Activated effector memory CD4-positive, alpha-beta T cell treated with anti-CD3 and anti-CD28 coated beads, Interleukin-2, amount 50 U/mL, for 16 hours (primary cell): Measurements from ENCODE around the gene LUC7L.
"Not testable (repeated sequence)": the region's sequence is repeated elsewhere in the genome, so short reads cannot be mapped to it uniquely, and the experiment has no call there.

Experiments used
- DNase-seq: peaks from one replicate; pipeline ENCODE4 v3.0.0-alpha.2; 2020

LUC7L gene

DNA sequence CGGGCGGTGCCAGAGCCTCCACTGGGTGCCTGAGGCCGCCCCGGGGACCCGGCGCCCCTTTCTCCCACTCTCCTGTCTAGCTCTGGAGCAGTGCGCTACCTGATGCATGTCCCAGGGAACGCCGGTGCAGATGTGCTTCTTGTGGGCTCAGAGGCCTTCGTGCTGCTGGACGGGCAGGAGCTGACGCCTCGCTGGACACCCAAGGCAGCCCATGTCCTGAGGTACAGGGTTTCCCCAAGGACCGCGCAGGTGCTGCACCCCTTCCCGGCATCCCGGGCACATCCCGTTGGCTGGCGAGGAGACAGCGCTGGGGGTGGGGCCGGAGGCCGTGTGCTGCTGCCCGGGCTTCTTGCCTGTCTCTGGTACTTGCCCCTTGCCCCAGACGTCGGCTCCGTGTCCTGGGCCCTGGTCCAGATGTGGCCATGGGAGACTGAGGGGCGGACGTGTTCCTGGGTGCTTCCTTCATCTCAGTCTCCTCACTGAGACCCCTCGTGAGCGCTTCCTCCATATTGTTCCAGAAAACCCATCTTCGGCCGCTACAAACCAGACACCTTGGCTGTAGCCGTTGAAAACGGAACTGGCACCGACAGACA is 34.0 kb upstream of the LUC7L start:
- no peak for DNase-seq

DNA sequence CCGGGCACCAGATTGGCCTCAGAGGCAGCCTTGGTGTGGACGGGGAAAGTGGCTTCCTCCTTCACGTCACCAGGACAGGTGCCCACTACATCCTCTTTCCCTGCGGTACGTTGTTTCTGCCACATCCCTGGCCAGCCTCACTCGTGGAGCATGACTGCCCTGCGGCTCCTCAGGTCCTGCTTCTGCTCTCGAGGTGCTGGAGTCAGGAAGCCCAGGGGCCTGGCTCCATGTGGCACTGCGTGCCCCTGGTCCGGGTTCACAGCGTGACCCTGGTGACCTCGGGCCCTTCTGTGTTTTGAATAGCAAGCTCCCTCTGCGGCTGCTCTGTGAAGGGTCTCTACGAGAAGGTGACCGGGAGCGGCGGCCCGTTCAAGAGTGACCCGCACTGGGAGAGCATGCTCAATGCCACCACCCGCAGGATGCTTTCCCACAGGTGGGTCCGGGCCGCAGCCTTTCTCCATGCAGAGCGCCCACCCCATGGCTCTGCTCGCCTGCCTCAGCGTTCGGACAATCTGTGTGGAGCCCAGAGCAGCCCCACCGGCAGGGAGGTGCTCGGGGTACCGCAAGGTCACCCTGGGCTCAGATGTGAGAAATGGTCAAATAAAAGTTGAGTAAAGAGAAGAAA is 33.0 kb upstream of the LUC7L start:
- no peak for DNase-seq

DNA sequence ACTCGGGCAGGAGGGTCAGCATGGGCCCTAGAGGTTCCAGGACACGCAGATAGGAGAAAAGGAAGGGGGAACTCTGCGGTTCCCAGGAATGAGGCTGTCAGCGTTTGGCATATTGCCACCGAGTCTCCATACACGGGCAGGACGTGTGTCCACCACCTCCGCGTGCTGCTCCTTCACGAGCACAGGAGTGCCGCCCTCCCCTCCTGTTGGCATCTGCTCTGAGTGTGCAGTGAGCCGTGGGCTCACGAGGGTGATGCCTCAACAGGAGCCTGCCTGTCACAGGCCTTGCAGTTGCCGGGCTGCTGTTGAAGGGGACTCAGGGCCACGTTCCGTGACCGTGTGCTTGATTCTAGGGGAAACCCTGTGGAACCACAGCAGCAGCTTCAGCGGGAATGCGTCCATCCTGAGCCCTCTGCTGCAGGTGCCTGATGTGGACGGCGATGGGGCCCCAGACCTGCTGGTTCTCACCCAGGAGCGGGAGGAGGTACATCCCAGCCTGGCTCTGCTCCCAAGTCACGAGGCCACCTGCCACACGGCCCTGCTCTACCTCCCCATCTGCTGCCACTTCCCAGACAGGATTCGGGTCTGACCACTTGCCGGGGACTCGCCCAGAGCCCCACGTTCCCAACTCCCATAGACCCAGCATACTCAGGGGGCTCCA is 31.9 kb upstream of the LUC7L start:
- DNase-seq = no peak

DNA sequence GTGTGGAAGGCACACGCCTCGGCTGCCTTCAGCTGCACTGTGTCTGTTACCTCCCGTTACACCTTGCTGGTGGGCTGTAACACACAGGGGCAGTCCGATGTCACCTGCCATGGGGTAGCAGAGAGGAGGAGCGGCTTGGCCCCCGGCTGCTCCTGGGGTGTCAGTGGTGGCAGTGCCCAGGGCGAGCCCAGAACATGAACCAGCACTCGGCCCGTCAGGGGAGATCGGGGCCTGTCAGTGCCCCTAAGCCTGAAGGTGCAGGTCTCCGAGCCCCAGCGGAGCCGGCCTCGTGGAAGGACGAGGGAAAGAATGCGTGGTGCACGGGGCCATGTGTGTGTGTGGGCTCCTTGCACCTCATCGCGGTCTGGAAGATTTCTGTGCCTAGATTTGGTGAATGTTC is 31.1 kb upstream of the LUC7L start:
- no peak for DNase-seq

DNA sequence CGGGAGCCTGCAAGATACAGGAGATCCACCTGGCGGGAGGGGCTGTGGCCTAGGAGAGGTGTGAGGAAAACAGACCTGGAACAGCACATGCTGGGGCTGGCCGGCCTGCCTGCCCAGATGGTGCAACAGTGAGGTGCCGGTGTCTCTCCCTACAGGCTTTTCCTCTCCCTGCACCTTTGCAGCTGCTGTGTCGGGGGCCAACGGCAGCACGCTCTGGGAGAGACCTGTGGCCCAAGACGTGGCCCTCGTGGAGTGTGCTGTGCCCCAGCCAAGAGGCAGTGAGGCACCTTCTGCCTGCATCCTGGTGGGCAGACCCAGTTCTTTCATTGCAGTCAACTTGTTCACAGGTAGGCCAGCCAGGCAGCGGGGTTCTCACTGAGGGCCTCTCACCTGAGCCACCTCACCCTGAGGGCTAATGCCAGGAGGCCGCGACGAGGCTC is 30.6 kb upstream of the LUC7L start:
- no peak for DNase-seq

DNA sequence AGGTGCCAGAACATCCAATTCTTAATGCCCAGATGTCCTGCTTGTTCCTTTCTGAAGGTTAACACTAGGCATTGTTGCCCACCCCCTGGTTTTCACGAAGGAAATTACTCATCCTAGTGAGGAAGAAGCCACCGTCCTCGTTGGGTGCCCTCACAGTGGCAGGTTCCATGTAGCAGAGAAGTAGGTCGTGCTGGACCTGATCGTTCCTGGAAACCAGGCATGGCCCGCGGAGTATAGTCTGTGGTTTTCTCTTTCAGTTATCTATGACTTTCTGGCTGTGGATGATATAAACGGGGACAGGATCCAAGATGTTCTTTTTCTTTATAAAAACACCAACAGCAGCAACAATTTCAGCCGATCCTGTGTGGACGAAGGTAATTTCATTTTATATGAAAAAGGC is 30.0 kb upstream of the LUC7L start:
- DNase-seq = no peak

DNA sequence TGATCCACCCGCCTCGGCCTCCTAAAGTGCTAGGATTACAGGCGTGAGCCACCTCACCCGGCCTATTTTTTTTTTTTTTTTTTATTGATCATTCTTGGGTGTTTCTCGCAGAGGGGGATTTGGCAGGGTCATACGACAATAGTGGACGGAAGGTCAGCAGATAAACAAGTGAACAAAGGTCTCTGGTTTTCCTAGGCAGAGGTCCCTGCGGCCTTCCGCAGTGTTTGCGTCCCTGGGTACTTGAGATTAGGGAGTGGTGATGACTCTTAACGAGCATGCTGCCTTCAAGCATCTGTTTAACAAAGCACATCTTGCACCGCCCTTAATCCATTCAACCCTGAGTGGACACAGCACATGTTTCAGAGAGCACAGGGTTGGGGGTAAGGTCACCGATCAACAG is 28.8 kb upstream of the LUC7L start:
- DNase-seq = not testable (repeated sequence)

DNA sequence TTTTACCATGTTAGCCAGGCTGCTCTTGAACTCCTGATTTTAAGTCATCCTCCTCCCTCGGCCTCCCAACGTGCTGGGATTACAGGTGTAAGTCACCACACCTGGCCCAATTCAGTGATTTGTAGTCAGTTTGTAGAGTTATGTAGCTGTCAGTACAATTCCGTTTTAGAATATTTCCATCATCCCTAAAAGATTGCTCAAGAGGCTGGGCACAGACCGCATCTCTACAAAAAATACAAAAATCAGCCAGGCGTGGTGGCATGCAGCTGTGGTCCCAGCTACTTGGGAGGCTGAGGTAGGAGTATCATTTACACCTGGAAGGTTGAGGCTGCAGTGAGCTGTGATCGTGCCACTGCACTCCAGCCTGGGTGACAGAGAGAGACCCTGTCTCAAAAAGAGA is 25.9 kb upstream of the LUC7L start:
- DNase-seq = no peak

DNA sequence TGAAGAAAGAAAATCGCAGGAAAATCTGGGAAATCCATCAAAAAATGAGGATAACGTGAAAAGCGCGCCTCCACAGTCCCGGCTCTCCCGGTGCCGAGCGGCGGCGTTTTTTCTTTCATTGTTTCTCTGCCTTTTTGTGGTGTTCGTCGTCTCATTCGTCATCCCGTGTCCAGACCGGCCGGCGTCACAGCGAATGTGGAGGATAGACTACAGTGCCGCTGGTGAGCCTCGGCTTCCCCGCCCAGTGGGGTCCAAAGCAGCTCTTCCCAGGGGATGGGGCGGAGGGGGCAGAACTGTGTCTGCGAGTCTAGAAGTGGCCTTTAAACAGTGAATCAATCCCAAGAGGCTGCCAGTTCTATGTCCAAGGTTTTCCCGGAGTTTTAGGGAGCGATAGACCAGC is 25.2 kb upstream of the LUC7L start:
- no peak for DNase-seq

DNA sequence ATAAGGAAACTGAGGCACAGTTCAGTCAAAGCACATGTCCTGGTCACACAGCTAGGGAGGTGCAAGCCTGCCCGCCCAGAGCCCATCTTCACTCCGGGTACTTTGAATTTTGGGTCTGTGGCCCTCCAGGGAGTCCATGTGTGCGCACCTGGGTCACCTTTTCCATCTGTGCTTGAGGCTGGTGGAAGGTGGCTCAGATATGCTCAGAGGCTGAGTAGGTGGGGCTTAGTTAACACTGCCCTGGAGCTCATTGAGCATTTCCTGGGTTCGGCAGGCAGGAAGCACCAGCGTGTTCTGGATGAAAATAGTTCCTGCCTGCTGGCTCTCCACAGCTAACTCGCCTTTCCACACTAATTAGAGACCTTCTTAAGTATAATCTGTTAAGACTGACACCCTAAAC is 24.6 kb upstream of the LUC7L start:
- DNase-seq = no peak

DNA sequence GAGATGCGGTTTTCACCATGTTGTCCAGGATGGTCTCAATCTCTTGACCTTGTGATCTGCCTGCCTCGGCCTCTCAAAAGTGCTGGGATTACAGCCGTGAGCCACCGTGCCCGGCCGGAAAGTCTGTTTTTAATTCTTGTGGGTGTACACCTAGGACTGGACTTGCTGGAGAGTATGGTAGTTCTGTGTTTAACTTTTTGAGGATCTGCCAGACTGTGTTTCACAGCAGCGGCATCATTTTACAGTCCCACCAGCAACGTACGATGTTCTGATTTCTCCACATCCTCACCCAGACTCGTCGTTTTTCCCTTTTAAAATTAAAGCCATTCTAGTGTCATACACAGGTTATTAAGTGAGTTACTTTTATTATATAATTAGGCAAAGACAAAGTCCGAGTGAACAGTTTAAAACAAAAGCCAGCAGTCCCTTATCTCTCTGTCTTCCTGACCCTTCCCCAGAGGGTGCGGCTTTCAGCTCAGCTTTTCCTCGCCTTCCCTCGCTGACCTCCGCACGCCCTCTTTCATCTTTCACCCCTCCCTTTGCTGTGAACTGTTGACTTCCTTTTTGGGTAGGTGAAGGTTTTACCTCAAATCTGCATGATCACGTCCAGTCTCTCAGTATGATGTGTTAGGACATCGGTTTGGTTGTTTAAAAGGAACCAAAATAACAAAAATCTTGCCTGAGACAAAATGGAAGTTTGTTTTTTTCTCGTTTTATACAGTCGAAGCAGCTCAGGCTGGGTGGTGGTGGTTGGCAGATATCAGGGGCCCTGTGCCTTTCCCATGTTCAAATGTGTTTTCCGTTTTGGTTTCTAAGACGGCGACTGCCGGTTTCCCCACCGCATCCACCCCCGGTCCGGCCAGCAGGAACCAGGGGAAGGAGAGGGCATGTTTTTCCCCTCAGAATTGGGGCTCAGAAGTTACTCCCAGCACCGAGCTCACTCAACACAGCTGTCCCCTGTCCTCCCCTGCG is 23.4 kb upstream of the LUC7L start:
- peak; percentile 72 for DNase-seq

DNA sequence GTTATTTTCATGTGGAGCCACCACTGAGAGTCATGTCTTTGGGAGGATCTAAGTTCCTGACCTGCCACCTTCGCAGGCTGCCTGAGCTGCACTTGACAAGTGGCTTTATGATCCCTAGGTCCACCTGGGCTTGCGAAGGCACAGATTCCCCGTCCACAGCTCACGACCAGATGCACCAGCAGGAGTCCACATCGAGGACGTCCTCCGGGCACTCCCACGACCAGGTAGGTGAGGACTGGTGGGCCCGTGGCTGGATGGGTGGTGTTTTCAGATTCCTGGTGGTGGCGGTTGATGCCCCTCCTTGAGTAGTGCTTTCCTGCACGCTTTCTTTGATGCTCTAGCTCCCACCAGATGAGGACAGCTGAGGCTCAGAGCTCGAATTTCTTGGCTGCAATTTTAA is 20.2 kb upstream of the LUC7L start:
- no peak for DNase-seq

DNA sequence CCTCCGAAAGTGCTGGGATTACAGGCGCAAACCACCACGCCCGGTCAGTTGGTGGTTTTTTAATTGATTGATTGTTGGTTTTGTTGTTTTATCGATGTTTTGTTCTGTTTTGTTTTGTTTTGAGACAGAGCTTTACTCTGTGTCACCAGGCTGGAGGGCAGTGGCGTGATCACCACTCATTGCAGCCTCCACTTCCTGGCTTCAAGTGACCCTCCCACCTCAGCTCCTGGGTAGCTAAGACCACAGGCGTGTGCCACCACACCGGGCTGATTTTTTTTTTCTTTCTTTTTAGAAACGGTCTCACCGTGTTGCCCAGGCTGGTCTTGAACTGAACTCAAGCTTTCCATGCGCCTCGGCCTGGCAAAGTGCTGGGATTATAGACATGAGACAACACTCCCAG is 17.8 kb upstream of the LUC7L start:
- DNase-seq = no peak

DNA sequence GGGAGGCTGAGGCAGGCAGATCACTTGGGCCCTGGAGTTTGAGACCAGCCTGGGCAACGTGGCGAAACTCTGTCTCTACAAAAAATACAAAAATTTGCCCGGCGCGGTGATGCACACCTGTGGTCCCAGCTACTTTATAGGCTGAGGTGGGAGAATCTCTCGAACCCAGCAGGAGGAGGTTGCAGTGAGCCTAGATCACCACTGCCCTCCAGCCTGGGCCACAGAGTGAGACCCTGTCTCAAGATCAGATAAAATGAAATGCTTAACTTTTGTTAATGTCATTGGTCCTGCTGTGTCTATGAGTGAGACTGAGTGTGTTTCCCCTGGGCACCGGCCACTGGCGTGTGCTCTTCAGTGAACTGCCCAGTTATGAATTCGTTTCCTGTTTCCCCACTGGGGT is 15.9 kb upstream of the LUC7L start:
- DNase-seq = no peak

DNA sequence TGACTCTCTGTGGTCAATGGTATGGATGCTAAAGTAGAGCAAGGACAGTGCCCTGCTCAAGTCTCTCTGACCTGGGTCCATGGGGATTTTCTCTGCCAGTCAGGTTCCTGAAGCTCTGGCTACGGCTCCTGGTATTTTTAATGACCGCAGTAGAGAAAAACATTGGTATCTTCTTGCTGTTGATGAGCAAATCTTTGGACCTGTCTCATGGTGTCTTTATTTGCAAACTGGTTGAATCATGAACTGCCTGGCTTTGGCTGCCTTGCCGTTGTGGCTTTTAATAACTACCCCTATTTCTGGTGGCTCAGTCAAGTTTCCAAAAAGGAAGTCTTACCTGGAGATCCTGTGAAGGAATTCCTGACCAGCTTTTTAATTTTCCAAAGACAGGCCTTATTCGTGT is 14.1 kb upstream of the LUC7L start:
- DNase-seq = no peak

DNA sequence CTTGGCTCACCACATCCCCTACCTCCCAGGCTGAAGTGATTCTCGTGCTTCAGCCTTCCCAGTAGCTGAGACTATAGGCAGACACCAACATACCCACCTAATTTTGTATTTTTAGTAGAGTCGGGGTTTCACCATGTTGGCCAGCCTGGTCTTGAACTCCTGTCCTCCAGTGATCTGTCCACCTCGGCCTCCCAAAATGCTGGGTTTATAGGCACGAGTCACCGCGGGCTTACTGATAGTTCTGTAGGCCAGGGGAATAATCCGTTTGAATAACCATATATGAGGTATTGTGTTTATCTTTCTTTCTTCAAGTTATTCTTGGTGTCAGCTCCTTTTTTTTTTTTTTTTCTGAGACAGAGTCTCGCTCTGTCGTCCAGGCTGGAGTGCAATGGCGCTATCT is 13.0 kb upstream of the LUC7L start:
- no peak for DNase-seq

DNA sequence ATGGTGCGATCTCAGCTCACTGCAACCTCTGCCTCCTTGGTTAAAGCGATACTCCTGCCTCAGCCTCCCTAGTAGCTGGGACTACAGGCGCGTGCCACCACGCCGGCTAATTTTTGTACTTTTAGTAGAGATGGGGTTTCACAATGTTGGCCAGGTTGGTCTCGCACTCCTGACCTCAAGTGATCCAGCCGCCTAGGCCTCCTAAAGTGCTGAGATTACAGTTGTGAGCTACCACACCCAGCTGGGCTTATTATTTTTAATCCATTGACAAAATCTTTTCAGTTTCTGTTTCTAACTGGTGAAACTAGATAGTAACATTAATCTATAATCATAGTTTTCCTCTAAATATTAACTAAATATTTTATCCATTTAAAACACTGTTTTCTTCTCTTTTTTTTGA is 11.3 kb upstream of the LUC7L start:
- no peak for DNase-seq

DNA sequence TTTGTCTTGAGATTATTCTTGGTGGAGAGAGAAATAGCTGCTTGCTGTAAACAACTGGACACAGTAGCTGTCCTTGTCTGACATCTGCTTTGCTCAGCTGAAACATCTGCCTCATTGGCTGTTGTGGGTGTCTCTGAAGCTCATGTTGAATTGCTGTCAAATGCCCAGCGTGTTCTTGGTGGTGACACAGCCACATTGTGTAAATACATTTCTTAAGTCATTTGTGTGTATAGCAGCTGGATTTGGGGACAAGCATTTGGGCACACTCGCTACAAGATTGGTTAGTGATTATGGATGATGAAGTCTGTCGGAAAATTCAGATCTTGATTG is 10.7 kb upstream of the LUC7L start:
- DNase-seq = no peak

DNA sequence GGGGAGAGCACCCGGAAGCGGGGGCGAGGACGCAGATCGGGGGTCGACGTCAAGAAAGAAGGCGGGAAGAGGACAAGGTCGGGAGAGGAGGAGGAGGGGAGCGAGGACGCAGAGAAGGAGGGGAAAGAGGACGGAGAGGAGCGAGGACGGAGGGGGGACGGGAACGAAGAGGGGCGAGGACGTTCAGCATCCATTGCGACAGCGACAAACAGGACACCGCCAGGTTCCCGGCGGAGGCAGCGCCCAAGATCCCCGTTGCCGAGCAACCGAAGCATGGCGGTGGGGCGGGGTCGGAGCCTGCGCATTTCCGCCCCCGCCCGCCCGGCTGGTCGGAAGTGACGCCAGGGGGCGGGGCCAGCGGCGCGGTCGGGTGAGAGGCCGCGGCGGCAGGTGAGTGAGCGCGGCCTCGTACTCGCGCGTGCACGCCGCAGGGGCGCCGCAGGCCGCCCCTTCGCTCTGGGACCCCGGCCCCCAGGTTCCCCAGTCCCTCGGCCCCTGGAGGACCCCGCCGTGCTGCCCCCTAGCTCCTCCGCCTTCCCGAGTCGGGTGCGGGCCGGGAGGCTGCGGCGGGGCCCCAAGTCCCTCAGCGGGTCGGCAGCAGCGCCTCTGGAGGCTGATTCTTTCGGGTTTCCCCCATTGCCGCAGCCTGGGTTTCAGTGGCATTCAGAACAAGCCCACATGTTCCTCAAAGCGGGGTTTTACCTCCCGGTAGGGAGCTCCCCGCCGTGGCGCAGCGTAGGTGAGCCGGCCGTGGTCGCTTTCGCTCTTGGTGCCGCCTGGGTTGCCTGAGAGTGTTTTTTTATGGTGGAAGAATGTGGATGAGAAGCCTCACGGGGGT is 5.4 kb upstream of the LUC7L start, which contains the start of gene FAM234A:
FAM234A (plus strand) TSS at position 354 of the 838 bp plus-strand sequence. CDS start 19,593 bp downstream, outside the sequence.
- DNase-seq = peak; percentile 98

DNA sequence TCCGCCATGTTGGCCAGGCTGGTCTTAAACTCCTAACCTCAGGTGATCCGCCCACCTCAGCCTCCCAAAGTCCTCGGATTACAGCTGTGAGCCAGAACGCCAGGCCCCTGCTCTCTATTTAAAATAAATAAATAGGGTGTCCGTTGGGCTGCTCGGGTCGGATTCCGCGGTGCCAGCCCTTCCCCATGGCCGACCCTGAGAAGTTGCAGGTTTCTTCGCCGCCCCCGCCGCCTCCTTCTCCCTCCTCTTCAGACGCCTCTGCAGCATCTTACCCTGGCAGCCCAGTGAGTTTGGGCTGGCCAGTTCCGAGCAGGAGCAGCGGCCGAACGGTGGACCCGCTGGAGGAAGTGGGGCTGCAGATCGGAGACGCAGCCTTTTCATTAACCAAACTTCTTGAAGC is 1.7 kb upstream of the LUC7L start:
- no peak for DNase-seq

DNA sequence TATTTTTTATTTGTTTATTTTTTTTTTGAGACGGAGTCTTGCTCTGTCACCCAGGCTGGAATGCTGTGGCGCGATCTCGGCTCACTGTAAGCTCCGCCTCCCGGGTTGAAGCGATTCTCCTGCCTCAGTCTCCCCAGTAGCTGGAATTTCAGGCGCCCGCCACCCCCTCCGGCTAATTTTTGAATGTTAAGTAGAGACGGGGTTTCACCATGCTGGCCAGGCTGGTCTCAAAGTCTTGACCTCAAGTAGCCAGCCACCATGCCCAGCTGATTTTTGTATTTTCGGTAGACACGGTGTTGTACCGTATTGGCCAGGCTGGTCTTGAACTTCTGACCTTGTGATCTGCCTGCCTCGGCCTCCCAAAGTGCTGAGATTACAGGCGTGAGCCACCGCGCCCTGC is 1.1 kb upstream of the LUC7L start:
- DNase-seq = not testable (repeated sequence)

DNA sequence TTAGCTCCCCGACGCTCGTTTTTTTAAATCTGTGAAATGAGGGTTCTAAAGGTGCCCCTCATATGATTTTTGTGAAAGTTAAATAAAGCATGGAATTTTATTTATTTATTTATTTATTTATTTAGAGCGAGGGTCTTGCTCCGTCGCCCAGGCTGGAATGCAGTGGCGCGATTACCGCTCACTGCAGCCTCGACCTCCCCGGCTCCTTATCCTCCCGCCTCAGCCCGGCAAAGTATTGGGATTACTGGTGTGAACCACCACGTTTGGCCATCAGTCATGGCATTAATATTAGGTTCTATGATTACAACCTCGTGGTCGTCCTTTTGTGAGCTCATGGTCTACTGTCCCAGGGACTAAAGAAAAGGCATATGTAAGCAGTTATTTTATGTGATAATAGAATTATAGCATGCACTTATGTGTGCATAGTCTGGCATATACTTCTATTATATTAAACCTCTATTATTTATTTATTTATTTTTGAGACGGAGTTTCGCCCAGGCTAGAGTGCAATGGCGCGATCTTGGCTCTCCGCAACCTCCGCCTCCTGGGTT is 557 bp upstream of the LUC7L start:
- no peak for DNase-seq
